NOMO-1 treated with DMSO at 0.1 percent for 48 hours (cell line): Measurements from ENCODE around the gene CRELD2.

ENCODE experiments used
- DNase-seq: peaks from one replicate; lab custom pipeline; 2025; ENCODE audit not compliant: unreplicated experiment; lab: John Stamatoyannopoulos, UW

CRELD2 gene

DNA sequence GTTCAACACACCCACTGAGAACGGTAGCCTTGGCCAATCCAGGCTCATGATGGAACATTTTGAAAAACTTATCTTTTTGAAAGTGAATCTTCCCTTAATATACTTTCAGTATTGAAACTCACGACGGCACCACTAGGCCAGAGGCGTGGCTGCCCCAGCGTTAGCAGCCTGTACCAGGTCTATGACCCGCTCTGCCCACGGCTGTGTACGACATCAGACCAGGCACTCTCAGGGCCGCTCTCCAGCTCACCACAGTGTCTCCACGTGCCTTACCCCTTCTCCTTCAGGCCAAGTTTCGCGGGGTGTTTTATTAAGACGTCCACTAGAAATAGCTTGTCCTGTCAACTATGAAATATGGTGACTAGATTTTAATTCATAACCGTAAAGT is 31.4 kb upstream of the CRELD2 start:
- DNase-seq: no peak

DNA sequence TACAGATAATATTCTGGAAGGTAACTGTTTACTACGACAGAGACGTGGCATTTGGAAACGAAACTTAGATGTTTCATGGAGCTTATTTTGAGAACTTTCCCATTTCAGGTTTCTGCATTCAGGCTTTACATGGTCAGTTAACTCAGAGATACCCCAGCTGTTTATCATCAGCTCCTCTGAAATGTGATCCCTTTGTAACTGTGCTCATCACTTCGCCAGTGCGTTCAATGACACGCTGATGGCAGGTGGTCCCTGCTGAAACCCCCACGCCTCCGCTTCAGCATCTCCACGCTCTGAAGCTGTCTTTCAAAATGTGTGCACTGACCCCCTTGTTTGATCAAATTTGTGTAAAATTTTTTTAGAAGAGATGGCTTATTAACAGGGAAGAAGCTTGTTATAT is 30.7 kb upstream of the CRELD2 start:
- DNase-seq: no peak

DNA sequence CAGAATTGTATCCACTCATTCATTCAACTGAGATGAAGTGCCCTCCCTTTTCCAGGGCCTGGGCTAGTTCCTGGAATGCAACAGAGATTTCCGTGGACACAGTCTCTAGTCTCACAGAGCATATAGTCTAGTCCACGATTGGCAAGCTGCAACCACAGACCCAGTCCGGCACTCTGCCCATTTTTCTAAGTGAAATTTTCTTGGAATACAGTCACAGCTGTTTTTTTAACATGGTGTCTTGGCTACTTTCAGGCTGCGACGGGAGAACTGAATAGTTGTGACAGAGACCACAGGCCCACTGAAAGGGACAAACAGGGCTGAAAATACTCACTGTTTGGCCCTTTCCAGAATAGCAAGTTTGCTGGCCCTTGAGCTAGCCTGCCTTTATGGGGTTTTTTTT is 29.4 kb upstream of the CRELD2 start:
- DNase-seq: no peak

DNA sequence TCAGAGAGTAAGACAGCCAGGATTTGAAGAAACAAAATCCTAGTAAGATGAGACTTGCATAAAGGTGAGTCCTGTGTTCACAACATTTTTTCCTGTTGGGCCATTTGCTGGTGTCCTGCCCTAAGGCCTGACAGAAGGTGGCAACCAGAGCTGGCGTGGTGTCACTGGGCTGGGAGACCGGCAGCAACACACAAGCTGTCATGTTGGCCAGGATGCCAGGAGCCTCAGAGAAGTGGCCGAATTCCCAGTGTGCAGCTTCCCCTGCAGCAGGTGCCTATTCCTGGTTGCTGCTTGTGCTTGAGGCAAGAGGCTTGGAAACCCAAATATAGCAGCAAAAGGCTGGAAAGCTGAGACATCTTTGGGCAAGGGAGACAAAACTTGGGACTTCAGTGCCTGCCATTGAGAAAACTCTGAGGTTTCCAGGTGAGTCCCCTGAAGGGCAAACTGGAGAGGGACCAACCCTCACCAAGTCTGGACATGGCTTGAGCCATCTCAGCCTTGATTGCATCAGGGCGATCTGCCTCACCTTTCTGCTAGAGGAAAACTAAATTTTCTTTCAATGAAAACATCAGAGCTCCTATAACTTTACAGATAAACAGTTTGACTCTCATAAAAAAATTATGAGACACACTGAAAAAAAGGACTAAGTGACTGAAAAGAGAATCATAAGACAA is 26.1 kb upstream of the CRELD2 start:
- DNase-seq: no peak

DNA sequence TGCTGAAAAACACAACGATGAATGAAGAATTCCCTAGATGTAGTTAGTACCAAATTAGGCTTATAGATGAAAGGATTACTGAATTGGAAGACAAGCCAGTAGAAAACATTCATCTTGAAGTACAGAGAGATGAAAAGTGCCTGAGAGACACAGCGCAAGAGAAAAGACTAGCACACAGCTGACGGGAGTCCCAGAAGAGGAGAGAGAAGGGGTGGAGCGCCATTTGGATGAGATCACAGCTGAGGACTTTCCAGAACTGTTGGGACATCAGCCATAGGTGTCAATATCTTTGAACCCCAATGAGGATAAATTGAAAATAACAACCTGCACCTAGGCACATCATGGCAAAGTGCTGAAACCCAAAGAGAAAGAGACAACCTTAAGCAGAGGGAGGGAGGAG is 25.4 kb upstream of the CRELD2 start:
- no peak for DNase-seq

DNA sequence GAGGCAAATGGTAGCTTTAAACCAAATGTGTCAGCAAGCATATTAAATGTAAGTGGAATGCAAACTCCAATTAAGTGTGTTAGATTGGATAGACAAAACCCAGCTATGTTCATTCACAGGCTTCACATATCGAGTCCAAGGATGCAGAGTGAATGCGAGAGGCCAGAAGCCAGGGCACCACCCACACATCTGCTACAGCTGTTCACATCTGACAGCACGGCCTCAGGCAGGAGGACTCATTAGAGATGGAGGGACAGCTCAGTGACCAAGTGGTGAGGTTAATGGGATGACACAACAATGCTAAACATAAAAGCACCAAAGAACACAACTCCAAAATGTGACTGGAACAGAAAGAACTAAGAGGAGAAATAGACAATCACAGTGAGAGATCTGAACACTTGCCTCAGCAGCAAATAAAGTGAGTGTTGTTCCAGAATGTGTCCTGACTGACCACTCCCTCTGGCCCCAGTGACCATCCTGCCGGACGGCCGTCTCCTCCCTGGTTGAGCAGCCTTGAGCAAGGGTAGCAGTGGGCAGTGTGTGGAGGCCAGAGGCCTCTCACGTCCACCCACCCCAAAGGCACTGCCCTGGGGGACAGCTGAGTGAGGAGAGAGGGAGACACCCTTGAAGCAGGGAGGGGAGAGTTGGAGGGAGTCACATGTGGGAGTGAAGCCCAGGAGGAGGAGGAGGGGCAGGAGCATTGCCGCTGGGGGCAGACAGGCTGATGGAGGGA is 23.9 kb upstream of the CRELD2 start:
- DNase-seq: no peak

DNA sequence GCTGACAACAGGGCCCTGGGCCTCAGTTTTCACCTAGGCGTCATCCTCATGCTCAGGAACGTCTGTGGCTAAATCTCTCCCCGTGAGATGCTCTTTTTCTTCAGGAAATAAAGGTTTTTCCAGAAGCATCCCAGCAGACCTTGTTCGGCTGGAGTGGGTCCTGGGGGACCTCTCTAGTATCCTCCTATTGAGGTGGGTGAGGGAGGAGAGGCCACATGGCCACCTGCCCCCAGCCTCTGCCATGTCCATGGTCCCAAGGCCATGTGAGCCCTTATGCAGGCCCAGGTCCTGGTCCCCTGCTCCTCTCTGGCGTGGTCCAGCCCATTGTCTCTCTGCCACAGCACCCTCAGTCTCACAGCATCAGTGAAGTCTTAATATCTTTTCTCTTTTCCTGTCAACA is 22.2 kb upstream of the CRELD2 start:
- DNase-seq: no peak

DNA sequence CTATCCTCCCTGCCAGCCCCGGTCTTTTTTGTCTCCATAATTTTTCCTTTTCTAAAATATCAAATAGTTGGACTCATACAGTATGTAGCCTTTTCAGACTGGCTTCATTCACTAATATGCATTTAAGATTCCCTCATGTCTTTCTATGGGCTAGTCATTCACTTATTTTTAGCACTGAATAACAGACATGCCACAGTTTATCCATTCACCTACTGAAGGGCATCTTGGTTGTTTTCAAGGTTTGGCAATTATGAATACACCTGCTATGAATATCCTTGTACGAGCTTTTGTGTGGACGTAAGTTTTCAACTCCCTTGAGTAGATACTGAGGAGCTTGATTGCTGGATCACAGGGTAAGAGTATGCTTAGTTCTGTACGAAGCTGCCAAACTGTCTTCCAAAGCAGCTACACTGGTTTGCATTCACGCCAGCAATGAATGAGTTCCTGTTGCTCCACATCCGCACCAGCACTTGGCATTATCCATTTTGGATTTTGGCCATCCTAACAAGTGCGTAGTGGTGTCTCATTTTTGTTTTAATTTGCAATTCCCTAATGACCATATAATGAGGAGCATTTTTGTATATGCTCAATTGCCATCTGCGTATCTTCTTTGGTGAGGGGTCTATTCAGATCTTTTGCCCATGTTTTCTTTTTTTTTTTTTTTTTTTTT is 21.3 kb upstream of the CRELD2 start:
- DNase-seq: no peak

DNA sequence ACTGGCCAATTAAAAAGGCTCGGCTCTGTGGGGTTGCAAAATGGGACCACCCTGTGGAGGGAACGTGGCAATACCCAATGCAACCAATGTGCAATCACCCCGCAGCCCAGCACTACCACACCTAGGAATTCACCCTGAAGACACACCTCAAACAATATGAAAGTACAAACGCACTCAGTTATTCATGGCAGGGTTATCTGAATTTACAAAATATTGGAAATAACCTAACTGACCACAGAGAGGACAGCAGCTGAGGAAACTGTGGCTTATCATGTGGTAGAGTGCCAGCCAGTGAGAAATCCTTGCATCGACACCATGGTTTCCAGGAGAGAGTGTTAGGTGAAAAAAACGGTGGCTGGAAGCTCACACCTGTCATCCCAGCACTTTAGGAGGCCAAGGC is 18.9 kb upstream of the CRELD2 start:
- DNase-seq: no peak

DNA sequence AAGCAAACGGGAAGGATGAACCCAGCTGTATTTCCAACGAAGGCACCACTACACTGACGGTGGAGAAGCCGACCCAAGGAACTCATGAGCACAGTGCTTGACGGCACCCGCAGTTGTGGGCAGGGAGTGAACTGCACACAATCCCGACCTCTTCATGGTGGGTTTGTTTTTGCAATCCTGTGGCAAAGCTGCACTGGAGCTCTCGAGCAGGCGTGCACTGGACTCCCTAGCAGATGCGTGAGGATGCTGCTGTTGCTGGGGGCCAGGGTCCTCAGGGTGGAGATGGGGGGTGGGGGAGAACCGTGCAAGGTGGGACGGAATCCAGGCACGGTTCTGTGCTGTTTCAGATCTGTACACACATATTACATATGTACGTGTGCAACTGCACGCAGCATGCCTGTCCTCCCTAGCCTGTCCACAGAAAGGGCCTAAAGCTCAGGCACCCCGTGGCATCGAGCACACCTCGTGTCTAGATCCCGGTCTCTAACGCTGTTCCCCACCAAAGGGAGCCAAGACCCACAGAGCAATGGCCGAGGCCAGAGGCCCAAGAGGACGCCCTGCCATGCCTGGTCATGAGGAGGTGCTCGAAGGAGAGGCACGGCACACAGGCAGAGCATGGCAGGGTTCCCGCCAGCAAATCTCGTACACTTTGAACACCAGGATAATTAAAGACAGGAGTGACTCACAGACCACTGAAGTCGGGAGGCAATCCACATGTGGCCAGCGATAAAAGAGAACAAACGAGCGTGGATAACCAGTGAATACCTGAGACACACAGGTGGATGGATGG is 17.8 kb upstream of the CRELD2 start:
- no peak for DNase-seq

DNA sequence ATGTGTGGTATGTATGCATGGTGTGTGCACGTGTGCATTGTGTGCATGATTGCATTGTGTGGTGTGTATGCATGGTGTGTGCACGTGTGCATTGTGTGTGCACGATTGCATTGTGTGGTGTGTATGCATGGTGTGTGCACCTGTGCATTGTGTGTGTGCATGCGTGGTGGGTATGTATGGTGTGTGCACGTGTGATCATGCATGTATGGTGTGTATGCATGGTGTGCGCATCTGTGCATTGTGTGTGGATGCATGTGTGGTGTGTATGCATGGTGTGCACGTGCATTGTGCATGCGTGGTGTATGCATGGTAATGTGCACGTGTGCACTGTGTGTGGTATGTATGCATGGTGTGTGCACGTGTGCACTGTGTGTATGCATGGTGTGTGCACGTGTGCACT is 17.0 kb upstream of the CRELD2 start:
- DNase-seq: no peak

DNA sequence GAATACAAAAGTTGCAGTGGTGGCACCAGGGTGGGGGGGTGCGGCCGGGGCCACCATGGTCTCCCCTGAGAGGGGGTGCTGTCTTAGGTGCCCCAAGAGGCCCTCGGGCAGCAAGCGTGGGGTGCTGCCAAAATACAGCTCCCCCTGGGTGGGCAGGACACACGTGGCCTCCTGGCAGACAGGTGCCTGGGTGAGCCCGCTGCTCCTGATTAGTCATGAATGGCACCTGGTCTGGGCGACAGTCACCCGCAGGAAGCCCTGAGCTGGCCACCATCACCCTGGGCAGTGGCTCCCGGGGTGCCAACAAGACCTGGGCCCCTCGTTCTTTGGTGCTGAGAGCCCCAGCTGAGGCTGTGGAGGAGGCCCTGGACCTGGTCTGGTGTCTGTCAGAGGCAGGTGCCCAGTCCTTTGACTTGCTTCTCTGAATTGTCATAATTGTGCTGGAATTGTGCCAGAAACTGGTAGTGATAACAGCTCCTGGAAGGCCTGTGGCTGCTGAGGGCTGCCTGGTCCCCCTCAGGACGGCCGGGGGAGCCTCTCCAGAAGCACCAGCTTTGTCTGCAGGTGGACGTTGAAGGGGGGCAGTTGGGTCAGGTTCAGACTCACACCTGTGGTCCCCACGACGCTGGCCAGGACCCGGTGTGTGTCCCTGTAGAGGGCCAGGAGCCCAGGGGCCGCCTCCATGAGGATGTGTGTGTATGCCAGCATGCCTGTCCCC is 15.0 kb upstream of the CRELD2 start:
- DNase-seq: no peak

DNA sequence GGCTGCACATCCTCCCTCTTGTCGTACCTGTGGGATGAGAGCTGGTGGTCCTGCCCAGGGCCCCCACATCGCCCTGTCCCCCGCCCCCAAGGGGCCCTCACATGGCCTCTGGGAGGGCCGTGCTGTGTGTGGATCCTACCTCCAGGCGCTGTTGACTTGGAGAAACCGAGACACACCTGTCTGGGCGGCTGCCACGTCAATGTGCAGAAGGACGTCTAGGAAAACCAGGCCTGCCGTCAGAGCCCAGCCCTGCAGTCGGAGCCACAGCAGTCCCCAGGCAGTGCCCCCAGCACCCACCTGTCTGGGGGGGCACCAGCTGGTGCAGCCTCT is 14.4 kb upstream of the CRELD2 start:
- no peak for DNase-seq

DNA sequence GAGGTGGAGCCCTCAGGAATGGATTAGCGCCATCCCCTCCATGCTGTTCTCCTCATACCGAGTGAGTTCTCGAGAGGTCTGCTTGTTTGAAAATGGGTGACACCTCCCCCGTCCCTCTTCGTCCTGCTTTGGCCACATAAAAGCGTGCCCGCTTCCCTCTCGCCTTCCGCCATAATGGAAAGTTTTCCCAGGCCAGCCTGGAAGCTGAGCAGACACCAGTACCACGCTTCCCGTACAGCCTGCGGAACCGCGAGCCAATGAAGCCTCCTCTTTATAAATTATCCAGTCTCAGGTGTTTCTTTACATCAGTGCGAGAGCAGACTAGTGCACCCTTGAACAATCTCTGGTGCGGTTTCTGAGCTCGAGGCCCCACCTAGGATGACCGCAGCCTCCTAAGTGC is 13.0 kb upstream of the CRELD2 start:
- no peak for DNase-seq

DNA sequence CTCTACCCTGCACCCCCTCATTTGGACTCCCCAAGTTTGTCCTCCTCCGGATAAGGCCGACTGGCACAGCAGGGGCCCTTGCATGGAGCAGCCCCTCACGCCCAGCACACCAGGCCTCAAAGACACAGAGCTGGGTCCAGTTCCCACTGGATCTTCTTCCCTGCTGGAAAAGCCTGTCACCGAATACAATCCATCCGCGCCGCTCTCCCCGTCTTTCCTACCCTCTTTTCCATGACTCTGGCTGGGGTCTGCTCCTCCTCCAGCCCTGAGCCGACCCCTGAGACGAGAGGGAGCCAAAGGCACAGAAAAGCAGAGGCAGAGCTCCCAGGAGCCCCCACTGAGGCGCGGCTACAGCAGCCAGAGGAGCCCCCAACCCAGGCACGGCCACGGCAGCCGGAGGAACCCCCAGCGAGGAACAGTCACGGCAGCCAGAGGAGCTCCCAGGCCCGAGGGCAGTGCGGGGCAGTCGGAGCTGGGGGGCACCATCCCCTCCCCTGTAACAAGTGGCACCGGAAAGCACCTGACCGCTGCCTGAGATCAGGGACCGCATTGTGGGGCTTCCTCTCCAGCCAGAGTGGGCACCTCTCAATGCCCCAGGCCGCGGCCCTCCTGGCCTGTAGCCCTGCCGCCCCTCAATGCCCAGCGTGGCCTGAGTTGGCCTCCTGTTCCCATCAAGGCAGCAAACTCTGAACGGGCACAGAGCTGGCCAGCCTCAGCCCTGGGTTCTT is 12.2 kb upstream of the CRELD2 start:
- DNase-seq: no peak

DNA sequence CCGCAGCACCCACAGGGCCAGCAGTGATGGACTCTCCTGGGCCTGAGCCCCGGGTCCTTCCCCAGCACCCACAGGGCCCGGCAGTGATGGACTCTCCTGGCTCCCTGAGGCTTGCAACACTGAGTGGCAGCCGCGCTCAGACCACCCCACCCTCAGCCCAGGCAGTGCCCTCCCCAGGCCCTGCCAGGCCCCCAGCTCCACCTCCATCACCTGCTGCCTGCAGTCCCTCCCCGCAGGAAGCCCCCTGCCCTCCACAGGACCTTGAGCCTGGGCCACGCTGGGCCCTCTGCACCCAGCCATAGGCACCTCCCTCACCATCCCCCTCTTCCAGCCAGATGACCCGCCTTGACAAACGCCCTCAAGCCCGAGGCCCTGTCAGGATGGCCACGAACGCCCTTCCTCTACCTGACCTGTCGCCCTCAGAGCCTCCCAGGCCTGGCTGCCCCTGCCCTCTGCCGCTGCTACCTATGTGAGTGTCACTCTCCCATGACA is 11.6 kb upstream of the CRELD2 start:
- no peak for DNase-seq

DNA sequence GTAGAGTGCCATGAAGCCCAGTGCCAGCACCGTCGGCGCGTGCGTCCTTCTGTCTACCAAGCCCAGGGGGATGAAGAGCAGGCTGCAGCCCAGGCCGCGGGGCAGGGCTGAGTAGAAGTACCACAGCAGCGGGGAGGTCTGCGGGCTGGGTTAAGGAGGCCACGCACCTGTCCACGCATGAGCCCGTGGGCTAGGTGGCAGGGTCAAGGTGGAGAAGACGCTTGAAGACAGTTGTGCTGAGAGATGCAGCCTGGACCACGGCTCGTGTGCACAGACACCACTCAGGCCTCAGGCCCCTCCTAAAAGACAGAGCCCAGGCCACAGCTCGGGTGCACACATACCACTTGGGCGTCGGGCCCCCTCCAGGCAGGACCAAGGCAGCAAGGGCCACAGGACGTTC is 10.6 kb upstream of the CRELD2 start:
- no peak for DNase-seq

DNA sequence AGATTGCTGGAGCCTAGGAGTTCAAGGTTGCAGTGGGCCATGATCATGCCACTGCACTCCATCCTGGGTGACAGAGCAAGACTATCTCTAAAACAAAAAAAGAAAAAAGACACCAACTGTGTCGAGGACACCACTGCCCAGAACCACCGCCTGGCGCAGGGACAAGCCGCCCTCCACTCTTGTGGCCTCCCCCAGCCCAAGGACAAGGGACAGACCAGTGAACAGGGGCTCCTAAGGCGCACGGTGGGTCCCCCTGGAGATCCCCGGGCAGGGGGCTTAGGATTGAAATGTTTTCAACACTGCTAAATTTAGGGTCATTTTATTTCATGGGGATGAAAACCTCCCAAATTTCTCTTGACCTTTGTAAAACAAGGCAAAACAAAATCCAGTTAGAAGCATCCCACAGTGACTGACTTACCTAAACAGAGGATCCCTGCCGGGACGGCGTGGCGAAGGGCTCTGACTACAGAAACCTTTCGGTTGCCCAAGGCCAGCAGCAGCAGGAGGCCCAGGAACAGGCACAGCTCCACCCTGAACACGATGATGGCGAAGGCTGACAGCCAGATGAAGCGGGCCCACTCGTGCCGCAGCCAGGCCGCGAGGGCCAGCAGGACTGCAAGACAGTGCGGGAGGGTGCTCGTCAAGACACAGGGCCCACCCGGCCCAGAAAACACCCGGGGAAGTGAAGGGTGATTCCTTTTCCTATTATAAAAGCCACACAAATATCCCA is 8.8 kb upstream of the CRELD2 start:
- no peak for DNase-seq

DNA sequence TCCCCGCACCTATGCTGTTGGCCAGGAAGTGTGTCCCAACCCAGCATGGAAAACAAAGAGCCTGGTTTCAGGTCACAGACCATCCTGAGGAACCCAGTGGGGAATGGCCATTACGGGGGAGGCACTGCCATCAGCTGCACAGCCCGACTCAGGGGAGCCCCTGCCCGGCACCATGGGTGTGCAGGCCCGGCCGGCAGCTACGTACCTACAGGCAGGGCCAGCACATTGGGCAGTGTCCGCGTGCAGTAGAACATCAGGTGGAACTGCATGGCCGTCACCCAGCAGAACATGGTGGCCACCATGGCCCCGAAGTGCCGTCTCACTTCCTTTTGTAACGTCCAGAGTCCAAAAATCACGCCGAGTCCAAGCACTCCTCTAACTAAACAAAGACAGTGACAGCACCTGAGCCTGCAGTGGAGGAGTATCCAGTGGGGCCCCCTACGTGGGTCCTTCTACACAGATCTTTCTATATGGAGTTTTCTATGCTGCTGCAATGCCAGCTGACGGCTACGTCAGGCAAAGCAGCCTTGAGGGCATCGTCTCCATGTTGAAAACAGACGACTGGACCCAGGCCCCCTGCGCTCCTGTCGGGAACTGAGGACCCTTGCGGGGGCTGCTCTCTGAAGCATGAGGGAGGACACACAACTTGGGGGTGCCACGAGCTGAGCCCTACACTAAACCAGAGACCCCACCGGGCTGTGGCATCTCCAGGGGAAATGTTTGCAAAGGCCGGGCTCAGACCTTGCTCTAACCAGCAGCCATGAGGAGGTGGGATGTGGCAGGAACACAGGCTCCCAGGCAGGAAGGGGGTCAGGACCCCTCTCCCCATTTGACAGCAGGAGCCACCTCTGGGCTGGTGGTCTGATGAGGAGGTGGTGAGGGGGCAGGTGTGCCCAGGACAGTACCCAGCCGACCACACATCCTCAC is 7.9 kb upstream of the CRELD2 start:
- DNase-seq: no peak
